ENCODE measurements around the gene FAM170A.

FAM170A gene

GRCh38 chr5:119666542-119666941 is 37.2 kb downstream of the FAM170A start:
- Histone ChIP-seq H3K4me1 (ENCODE audit: low read length) (no peaks in the 10 kb centered on the region), H3K27ac (ENCODE audit: low read length) (no peak overlapping the region), H3K9me2 (replicated peaks; ENCODE audit: insufficient read depth, low read length) (no peaks in the 10 kb centered on the region), H3F3A (ENCODE audit: insufficient read depth, low read length) (no peaks in the 10 kb centered on the region), H3K79me2 (ENCODE audit: low read length) (no peaks in the 10 kb centered on the region), H3K9ac (ENCODE audit: low read length) (no peak overlapping the region), H3K9me3 (replicated peaks; ENCODE audit: insufficient read depth, low read length) (no peaks in the 10 kb centered on the region), H3K36me3 (replicated peaks; ENCODE audit: insufficient read depth, low read length) (no peaks in the 10 kb centered on the region), H3K4me3 (ENCODE audit: low read length) (no peak overlapping the region), H3K27me3 (replicated peaks; ENCODE audit: insufficient read depth, low read length) (no peaks in the 10 kb centered on the region), H4K20me1 (ENCODE audit: insufficient read depth, low read length) (no peaks in the 10 kb centered on the region), H3K4me2 (ENCODE audit: low read depth, low read length) (no peak overlapping the region), H2AFZ (ENCODE audit: low read length) (no peak overlapping the region)
- DNase-seq = no peak
- TF ChIP-seq EZH2 (optimal IDR thresholded peaks at IDR 0.05; ENCODE audit: low read depth, low read length) (no peak), CTCF (IDR thresholded peaks at IDR 0.05; ENCODE audit: low read length) (no peak), EZH2phosphoT487 (IDR thresholded peaks at IDR 0.05; ENCODE audit: low read length) (no peak)

DNA sequence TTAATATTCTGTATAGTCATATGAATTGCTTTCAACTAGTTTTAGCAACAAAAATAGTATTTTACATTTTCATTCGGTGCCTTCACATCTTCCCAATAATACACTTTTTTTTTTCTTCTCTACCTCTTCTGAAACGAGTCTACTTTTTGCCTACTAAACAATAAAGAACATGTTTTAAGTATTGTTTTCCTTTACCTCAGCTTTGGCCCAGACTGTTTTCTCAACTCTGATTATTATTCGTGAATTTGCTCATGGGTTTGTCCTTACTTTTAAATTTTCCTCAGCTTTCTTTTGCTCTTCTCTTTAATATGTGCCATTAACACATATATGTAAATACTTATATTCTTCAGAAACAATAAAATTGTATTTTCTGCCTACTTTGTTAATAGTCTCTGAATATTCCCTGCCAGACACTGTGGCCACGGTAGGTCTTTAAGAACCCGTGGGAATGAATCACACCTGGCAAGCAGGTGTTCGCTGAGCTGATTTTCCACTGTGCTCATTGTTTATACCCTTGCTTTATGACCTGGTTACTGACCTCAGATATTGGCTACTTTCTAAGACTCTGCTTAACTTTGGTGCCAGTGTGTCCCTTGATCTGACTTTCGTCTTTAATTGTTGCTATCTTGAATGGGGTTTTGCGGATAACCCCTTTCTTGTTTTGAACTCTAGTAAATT is 49.1 kb downstream of the FAM170A start:
- Histone ChIP-seq H3K79me2 (ENCODE audit: low read length) (no peaks in the 10 kb centered on the region), H3F3A (ENCODE audit: insufficient read depth, low read length) (no peaks in the 10 kb centered on the region), H4K20me1 (ENCODE audit: insufficient read depth, low read length) (no peaks in the 10 kb centered on the region), H3K9me2 (replicated peaks; ENCODE audit: insufficient read depth, low read length) (no peaks in the 10 kb centered on the region), H3K36me3 (replicated peaks; ENCODE audit: insufficient read depth, low read length) (no peaks in the 10 kb centered on the region), H3K27me3 (replicated peaks; ENCODE audit: insufficient read depth, low read length) (no peaks in the 10 kb centered on the region), H3K27ac (ENCODE audit: low read length) (no peak overlapping the region), H3K4me2 (ENCODE audit: low read depth, low read length) (no peak overlapping the region), H2AFZ (ENCODE audit: low read length) (no peak overlapping the region), H3K4me3 (ENCODE audit: low read length) (no peak overlapping the region), H3K9me3 (replicated peaks; ENCODE audit: insufficient read depth, low read length) (no peaks in the 10 kb centered on the region), H3K4me1 (ENCODE audit: low read length) (no peaks in the 10 kb centered on the region), H3K9ac (ENCODE audit: low read length) (no peak overlapping the region)
- TF ChIP-seq CTCF (IDR thresholded peaks at IDR 0.05; ENCODE audit: low read length) = no peak
- TF ChIP-seq EZH2phosphoT487 (IDR thresholded peaks at IDR 0.05; ENCODE audit: low read length) = no peak
- no peak for TF ChIP-seq EZH2 (optimal IDR thresholded peaks at IDR 0.05; ENCODE audit: low read depth, low read length)
- DNase-seq = no peak

DNA sequence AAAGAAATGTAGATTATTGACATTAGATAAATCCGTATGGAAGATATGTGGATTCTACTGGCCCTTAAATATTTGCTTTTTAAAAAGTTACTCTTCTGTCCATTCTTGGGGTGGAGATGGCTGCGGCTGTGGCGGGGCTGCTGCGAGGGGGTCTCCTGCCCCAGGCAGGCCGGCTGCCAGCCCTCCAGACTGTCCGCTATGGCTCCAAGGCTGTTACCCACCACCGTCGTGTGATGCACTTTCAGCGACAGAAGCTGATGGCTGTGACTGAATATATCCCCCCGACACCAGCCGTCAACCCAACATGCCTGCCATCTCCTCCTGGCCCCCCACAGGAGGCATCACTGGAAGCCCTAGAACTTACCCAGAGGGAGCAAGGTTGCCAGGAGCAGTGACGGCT is 50.7 kb downstream of the FAM170A start:
- H3K27ac ChIP-seq (ENCODE audit: low read length) = no peak overlapping the region
- H3K27me3 ChIP-seq (replicated peaks; ENCODE audit: insufficient read depth, low read length) = no peaks in the 10 kb centered on the region
- H3F3A ChIP-seq (ENCODE audit: insufficient read depth, low read length) = no peaks in the 10 kb centered on the region
- H2AFZ ChIP-seq (ENCODE audit: low read length) = no peak overlapping the region
- no peak overlapping the region for H3K4me3 ChIP-seq (ENCODE audit: low read length)
- no peaks in the 10 kb centered on the region for H3K9me2 ChIP-seq (replicated peaks; ENCODE audit: insufficient read depth, low read length)
- H3K4me1 ChIP-seq (ENCODE audit: low read length) = no peaks in the 10 kb centered on the region
- H3K36me3 ChIP-seq (replicated peaks; ENCODE audit: insufficient read depth, low read length) = no peaks in the 10 kb centered on the region
- H4K20me1 ChIP-seq (ENCODE audit: insufficient read depth, low read length) = no peaks in the 10 kb centered on the region
- H3K9ac ChIP-seq (ENCODE audit: low read length) = no peak overlapping the region
- no peak overlapping the region for H3K4me2 ChIP-seq (ENCODE audit: low read depth, low read length)
- no peak for TF ChIP-seq CTCF (IDR thresholded peaks at IDR 0.05; ENCODE audit: low read length)
- no peak for TF ChIP-seq EZH2phosphoT487 (IDR thresholded peaks at IDR 0.05; ENCODE audit: low read length)
- TF ChIP-seq EZH2 (optimal IDR thresholded peaks at IDR 0.05; ENCODE audit: low read depth, low read length) = no peak
- H3K9me3 ChIP-seq (replicated peaks; ENCODE audit: insufficient read depth, low read length) = no peaks in the 10 kb centered on the region
- H3K79me2 ChIP-seq (ENCODE audit: low read length) = no peaks in the 10 kb centered on the region
- no peak for DNase-seq

All from MM.1S (cell line).